GM21367 (cell line): ENCODE measurements around the gene AP4E1.
"Not testable (repeated sequence)": the region's sequence is repeated elsewhere in the genome, so short reads cannot be mapped to it uniquely, and the experiment has no call there.

ENCODE experiments used
- ATAC-seq: cut with Tn5 transposase; IDR thresholded peaks from one replicate; pipeline ENCODE4 v1.9.1; 2021; ENCODE audit not compliant: unreplicated experiment

AP4E1 gene

DNA sequence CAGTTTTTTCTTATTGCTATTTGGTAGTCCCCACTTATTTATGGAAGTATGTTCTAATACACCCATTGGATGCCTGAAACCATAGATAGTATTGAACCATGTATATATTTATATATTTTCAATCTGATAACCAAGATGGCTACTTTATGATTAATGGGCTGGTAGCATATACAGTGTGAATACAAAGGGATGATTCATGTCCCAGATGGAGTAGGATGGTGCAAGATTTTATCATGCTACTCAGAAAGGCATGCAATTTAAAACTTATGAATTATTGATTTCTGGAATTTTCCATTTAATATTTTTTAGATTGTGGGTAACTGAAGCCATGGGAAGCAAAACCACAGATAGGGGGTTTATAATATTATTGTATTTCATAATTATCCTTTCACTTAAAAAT lies 35.2 kb downstream of the AP4E1 start:
- ATAC-seq: no peak

DNA sequence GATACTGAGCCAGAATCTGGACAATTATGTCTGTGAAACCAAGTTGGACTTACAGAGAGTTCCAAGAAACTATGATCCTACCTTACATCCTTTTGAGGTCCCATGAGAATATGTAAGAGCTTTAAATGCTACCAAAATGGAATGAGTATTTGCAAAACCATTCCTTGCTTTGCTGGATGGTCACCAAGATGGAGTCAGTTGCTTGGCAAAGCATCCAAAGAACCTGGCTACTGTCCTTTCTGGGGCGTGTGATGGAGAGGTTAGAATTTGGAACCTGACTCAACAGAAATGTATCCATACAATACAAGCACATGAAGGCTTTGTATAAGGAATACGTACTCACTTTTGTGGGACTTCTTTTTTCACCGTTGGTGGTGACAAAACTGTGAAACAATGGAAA lies 36.2 kb downstream of the AP4E1 start:
- ATAC-seq: no peak

- no peak for ATAC-seq
Observed at GRCh38 chr15:50945725-50946124, 37.2 kb downstream of the AP4E1 start.

DNA sequence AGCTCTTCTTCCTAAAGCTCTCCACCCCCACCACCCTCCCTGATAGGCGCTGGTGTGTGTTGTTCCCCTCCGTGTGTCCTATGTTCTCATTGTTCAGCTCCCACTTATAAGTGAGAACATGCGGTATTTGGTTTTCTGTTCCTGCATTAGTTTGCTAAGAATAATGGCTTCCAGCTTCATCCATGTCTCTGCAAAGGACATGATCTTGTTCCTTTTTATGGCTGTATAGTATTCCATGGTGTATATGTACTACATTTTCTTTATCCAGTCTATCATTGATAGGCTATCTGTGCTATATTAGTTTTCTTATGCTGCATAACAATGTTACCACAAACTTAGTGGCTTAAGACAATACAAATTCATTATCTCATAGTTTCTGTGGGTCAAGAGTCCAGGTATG lies 42.3 kb downstream of the AP4E1 start:
- ATAC-seq: not testable (repeated sequence)

- no peak for ATAC-seq
Observed at GRCh38 chr15:50953302-50953701, 44.8 kb downstream of the AP4E1 start.

GRCh38 chr15:50954837-50955236 lies 46.4 kb downstream of the AP4E1 start:
- ATAC-seq: not testable (repeated sequence)

DNA sequence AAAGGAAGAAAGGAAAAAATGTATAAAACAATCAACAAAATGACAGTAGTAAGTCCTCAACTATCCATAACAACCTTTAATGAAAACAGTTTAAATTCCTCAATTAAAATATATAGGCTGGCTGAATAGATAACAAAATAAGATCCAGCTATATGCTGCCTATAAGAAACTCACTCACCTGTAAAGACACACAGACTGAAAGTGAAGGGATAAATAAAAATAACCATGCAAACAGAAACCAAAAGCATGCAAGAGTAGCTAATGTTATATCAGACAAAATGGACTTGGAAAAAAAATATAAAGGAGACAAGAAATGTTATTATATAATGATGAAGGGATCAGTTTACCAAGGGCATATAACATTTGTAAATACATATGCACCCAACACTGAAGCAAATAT lies 51.2 kb downstream of the AP4E1 start:
- ATAC-seq: no peak

DNA sequence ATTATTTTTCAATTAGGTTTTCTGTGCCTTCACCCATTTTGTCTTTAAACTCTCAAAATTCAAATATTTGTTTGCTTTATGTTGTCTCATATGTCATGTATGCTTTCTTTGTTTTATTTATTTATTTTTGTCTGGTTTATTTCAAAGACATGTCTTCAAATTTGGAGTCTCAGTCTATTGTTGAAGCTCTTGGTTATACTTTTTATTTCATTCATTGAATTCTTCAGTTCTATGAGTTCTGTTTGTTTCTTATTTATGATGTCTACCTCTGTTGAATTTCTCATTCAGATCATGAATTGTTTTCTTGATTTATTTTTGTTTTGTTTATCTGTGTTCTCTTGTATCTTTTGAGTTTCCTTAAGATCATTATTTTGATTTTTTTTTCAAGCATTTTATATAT lies 55.6 kb downstream of the AP4E1 start:
- no peak for ATAC-seq

GRCh38 chr15:50968353-50968752 lies 59.9 kb downstream of the AP4E1 start:
- ATAC-seq: no peak

GRCh38 chr15:50970524-50970923 lies 62.0 kb downstream of the AP4E1 start:
- no peak for ATAC-seq

DNA sequence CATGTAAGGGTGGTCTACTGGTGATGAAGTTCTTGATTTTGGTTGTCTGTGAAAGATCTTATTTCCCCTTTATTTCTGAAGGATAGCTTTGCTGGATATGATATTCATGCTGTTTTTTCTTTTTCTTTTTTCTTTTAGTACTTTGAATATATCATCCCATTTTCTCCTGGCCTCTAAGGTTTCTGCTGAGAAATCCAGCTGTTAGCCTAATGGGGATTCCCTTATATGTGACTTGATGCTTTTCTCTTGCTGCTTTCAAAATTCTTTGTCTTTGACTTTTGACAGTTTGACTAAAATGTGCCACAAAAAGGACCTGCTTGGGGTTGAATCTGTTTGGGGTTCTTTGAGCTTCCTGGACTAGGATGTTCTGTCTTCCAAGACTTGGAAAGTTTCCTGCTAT lies 62.6 kb downstream of the AP4E1 start:
- no peak for ATAC-seq

DNA sequence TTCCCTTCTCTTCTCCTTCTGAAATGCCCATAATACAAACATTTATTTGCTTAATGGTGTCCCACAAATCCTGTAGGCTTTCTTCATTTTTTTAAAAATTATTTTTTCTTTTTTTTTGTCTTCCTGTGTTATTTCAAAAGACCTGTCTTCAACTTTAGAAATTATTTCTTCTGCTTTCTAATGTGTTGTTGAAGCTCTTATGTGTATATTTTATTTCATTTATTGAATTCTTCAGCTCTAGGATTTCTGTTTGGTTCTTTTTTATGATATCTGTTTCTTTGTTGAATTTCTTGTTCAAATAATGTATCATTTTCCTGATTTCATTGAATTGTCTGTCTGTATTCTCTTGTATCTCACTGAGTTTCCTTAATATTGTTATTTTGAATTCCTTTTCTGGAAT lies 63.1 kb downstream of the AP4E1 start:
- ATAC-seq: no peak

- no peak for ATAC-seq
Observed at GRCh38 chr15:50973605-50974004, 65.1 kb downstream of the AP4E1 start.

- ATAC-seq: no peak
Observed at GRCh38 chr15:50977162-50977561, 68.7 kb downstream of the AP4E1 start.

- ATAC-seq: no peak
Observed at GRCh38 chr15:50978580-50978979, 70.1 kb downstream of the AP4E1 start.

GRCh38 chr15:50979041-50979440 lies 70.6 kb downstream of the AP4E1 start:
- no peak for ATAC-seq

GRCh38 chr15:50993598-50993997 lies 85.1 kb downstream of the AP4E1 start:
- no peak for ATAC-seq

- ATAC-seq: no peak
Observed at GRCh38 chr15:50996641-50997040, 88.2 kb downstream of the AP4E1 start.

GRCh38 chr15:50997371-50998051 lies 89.0 kb downstream of the AP4E1 start:
- ATAC-seq: no peak

DNA sequence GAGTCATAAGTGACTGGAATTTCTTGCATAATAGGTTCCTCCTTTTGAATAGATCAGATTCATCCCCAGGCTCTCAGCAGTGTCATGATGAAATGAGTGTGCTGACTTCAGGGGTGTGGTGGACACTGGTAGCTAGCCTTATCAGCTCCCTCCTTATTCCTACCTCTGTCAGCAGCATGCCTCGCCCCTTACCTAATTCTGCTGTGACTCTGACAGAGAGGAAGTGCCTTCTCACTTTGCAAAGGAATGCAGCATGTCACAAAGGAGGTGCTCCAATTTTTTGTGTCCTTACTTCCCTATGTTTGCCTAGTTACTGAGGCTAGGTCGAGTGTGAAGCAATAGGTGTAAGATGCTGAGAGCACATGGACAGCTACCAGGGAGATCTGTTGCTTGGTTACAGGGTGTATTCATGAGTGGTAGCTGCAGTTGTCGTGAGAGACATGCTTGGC lies 95.6 kb downstream of the AP4E1 start:
- ATAC-seq: no peak

DNA sequence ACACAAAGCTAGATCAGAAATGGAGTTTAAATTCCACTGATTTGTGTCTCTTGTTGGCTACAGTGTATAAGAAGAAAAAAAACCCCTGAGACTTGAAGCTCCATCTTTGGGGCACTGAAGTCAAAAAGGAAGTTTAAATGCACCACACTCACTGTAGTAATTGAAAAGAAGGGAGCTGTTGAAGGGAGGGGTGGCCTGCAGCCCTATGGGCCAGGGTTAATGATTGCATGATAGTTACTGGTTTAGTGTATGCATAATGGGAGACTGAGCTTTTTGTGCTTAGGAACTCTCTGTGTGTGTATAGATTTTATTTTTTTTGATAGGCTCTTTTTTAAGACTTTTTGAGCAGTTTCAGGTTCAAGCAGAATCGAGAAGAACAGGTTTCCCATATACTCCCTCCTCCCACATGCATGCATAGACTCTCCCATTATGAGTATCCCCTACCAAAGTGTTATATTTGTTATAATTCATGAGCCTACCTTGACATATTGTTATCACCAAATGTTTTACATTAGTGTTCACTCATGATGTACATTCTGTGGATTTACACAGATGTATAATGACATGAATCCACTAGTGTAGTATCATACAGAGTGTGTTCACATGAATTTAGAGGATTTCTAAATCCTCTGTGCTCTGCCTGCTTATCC lies 98.0 kb downstream of the AP4E1 start:
- no peak for ATAC-seq

GRCh38 chr15:51007131-51007666 lies 98.7 kb downstream of the AP4E1 start:
- ATAC-seq: no peak

DNA sequence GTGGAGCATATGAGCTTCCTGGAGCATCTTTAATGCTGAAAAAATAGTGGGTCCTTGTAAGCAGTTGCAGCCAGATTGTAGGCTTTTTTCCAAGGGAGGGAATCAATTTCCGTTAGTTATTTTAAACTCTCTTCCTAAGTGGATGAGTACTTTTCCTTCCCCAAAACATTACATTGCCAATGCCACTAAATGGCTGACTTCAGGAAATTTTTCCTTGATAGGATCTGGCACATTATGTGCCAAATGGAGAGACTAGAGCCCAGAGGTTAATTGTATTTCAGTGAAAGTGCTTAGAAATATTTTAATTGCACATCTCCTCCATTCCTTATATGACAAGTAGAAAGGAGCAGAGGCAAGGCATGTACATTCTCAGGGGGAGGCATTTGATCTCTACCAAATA lies 102.7 kb downstream of the AP4E1 start:
- ATAC-seq: no peak
